ENCODE results near the gene CCNK.

DNA sequence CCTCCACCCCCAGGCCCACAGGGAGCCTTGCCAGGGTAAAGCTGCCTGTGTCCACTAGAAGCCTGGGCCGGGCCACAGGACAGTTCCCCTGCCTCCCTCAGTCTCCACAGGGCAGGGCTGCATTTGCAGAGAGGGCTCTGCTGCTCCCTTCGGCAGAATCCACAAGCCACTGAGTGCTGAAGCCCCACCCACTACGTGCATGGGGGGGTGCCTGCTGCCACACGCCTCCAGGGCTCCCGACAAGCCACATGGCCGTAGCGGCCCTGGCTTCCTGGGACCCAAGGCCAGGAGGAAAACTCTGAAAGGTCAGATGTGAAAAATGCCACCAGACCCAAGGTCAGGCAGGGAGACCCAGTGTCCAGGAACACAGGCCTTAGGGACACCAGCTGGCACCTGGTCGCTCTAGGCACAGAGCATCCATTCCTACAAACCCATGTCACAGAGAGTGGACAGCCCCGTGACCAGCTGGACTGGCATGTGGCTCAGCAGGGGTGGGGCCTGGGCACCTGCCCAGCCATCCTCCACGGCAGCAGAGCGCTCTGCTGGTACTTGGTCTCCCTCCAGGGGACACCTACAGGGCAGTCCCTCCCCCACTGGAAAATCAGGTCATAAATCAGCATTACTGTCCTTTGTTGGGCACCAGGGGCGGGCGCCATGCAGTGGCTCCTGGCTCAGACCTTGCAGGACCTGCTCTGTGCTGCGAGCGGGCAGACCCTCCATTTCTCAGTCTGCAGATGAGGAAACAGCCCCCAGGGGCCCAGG lies 79.9 kb downstream of the CCNK start:
- TF ChIP-seq CTCF (conservative IDR thresholded peaks at IDR 0.05): no peak
- TF ChIP-seq ZFX (IDR thresholded peaks at IDR 0.05): no peak

All from C4-2B (cell line).